Body of pancreas (tissue), 4 donors: ENCODE data around the gene COL27A1. TPM values are rescaled to one million over a fixed set of nuclear protein-coding genes. Genes with fewer than 3 reads are reported as not detected.
A peak's percentile ranks its signal among the peaks of the same experiment; 100 is the strongest.

Experiments
- ATAC-seq: fragments of 150-250 bp; one replicate; pipeline ENCODE4 v1.9.1; 2016
- DNase-seq, 4 donors: peaks; one replicate each; pipeline ENCODE4 v3.0.0-alpha.2; 2019
- H3K27ac ChIP-seq, 4 donors: fragments of 200-600 bp; sonication (generic); 1 replicate in 3 of 4; 2 replicates in 1 of 4; pipeline versions ENCODE4 v1.5.1 to v1.6.1; 2016 to 2019; ENCODE audit warnings: mild to moderate bottlenecking in 1 of 4, mixed read lengths in 1 of 4, moderate library complexity in 1 of 4
- H3K27me3 ChIP-seq, 2 donors: fragments of 200-600 bp; sonication (generic); one replicate each; pipeline ENCODE4 v1.6.0; 2016; ENCODE audit warnings: mild to moderate bottlenecking in 1 of 2
- H3K36me3 ChIP-seq, 2 donors: fragments of 200-600 bp; sonication (generic); replicated peaks in 1 of 2; 2 replicates each; pipeline ENCODE4 v1.5.1; 2016; ENCODE audit warnings: low read depth in 2 of 2; ENCODE audit not compliant: insufficient read depth in 1 of 2
- H3K4me1 ChIP-seq: fragments of 200-600 bp; sonication (generic); one replicate; pipeline ENCODE4 v1.6.0; 2016
- H3K4me3 ChIP-seq, 2 donors: fragments of 200-600 bp; sonication (generic); 1 replicate in 1 of 2; 2 replicates in 1 of 2; pipeline ENCODE4 v1.5.1; 2016 to 2019
- H3K9me3 ChIP-seq, 3 donors: fragments of 200-600 bp; sonication (generic); 1 replicate in 2 of 3; 2 replicates in 1 of 3; pipeline ENCODE4 v1.5.1; 2016
- CTCF ChIP-seq, 7 experiments: fragments of 450-650 bp in 4 of 7; fragments of 200-600 bp in 3 of 7; sonication (generic) in 3 of 7; IDR thresholded peaks; one replicate each; pipeline ENCODE4 v1.5.1; 2016 to 2019; ENCODE audit warnings: antibody characterized with exemption in 7 of 7
- POLR2A ChIP-seq, 3 donors: fragments of 450-650 bp; IDR thresholded peaks; one replicate each; pipeline ENCODE4 v1.6.1; 2016; ENCODE audit warnings: antibody characterized with exemption in 3 of 3, mild to moderate bottlenecking in 2 of 3
- WGBS, 2 donors: methylation state at CpG; one replicate each; pipeline ENCODE4 v1.1.5; 2017; 5-methylcytosine and 5-hydroxymethylcytosine counted together
- intact Hi-C: fragments of 100-400 bp; cut with DNase I; formaldehyde crosslinking; loops from one replicate; pipeline ENCODE4 v1.15.1; 2023
- total RNA-seq, 2 donors: library from RNA; depleted of rRNA; stranded (reverse); fragments of >200 nt; gene quantifications; one replicate each; pipeline ENCODE4 v1.1.0, GENCODE V29; 2016

The COL27A1 gene
- total RNA-seq, 2 donors from 2014 or later = 24.1 to 58.0 TPM

GRCh38 chr9:114278881-114279570, 123.7 kb downstream of the COL27A1 start:
- H3K9me3 ChIP-seq = no peaks in the 10 kb centered on the region
- no peak overlapping the region for H3K27ac ChIP-seq
- intact Hi-C loops = no loop called here
- WGBS, 2 donors = 86 to 89% methylated on average over 12 of the region's 14 CpGs
- ATAC-seq = no peak
- H3K36me3 ChIP-seq = no peaks in the 10 kb centered on the region
- H3K4me3 ChIP-seq = no peak overlapping the region
- H3K4me1 ChIP-seq = no peaks in the 10 kb centered on the region
- peak in 1 of 4 donors; percentile 11 for DNase-seq
- TF ChIP-seq POLR2A (IDR thresholded peaks at IDR 0.05) (no peak), CTCF (IDR thresholded peaks at IDR 0.05) (no peak)
- no peaks in the 10 kb centered on the region for H3K27me3 ChIP-seq

- ATAC-seq (no peak), DNase-seq (peak in 1 of 4 donors; percentile 2)
- no peaks in the 10 kb centered on the region for H3K27me3 ChIP-seq
- no peak overlapping the region for H3K4me3 ChIP-seq
- no peaks in the 10 kb centered on the region for H3K36me3 ChIP-seq
- no peak for TF ChIP-seq CTCF (IDR thresholded peaks at IDR 0.05)
- no peak for TF ChIP-seq POLR2A (IDR thresholded peaks at IDR 0.05)
- H3K27ac ChIP-seq = no peak overlapping the region
- no peaks in the 10 kb centered on the region for H3K4me1 ChIP-seq
- intact Hi-C loops = no loop called here
- no peaks in the 10 kb centered on the region for H3K9me3 ChIP-seq
- WGBS, 2 donors = 91 to 93% methylated on average over 3 of the region's 3 CpGs
Measured at GRCh38 chr9:114279693-114280092, 124.4 kb downstream of the COL27A1 start.

GRCh38 chr9:114280636-114281472, 125.5 kb downstream of the COL27A1 start:
- WGBS, 2 donors = 82 to 85% methylated on average over 8 of the region's 8 CpGs
- intact Hi-C loops = no loop called here
- no peaks in the 10 kb centered on the region for H3K9me3 ChIP-seq
- no peak for TF ChIP-seq POLR2A (IDR thresholded peaks at IDR 0.05)
- TF ChIP-seq CTCF (IDR thresholded peaks at IDR 0.05) = no peak
- no peaks in the 10 kb centered on the region for H3K27me3 ChIP-seq
- ATAC-seq (no peak), DNase-seq (peak in 1 of 4 donors; percentile 2)
- no peaks in the 10 kb centered on the region for H3K4me1 ChIP-seq
- H3K4me3 ChIP-seq = no peak overlapping the region
- no peak overlapping the region for H3K27ac ChIP-seq
- H3K36me3 ChIP-seq = no peaks in the 10 kb centered on the region

GRCh38 chr9:114281473-114282103, 126.3 kb downstream of the COL27A1 start:
- TF ChIP-seq POLR2A (IDR thresholded peaks at IDR 0.05) (no peak), CTCF (IDR thresholded peaks at IDR 0.05) (no peak)
- no peaks in the 10 kb centered on the region for H3K9me3 ChIP-seq
- no peak overlapping the region for H3K27ac ChIP-seq
- intact Hi-C loops = no loop called here
- WGBS, 2 donors = 78 to 85% methylated on average over 11 to 12 of the region's 12 CpGs
- no peaks in the 10 kb centered on the region for H3K36me3 ChIP-seq
- peak in 1 of 4 donors; percentile 11 for DNase-seq
- ATAC-seq = no peak
- no peaks in the 10 kb centered on the region for H3K4me1 ChIP-seq
- H3K4me3 ChIP-seq = no peak overlapping the region
- H3K27me3 ChIP-seq = no peaks in the 10 kb centered on the region
